CD4-positive, CD25-positive, alpha-beta regulatory T cell (primary cell): ENCODE data around the gene PATZ1. TPM values are rescaled to one million over a fixed set of nuclear protein-coding genes. Genes with fewer than 3 reads are reported as not detected.

Source experiments
- ATAC-seq, 2 donors: fragments of 150-1000 bp; cut with Tn5 transposase; one replicate each; pipeline ENCODE4 v1.10.0; 2021; ENCODE audit warnings: low read depth in 2 of 2, moderate number of reproducible peaks in 2 of 2, moderate library complexity in 1 of 2
- DNase-seq, 3 donors: peaks; one replicate each; pipeline versions ENCODE4 v3.0.0 to v3.0.0-alpha.2; 2012 to 2022; ENCODE audit warnings: mixed read lengths in 1 of 3
- H3K27ac ChIP-seq: one replicate; pipeline ENCODE4 v1.7.0; 2013; ENCODE audit warnings: mild to moderate bottlenecking, low read length; ENCODE audit not compliant: insufficient read depth, poor library complexity, severe bottlenecking
- H3K27me3 ChIP-seq: one replicate; pipeline ENCODE4 v1.7.0; 2013; ENCODE audit warnings: low read length; ENCODE audit not compliant: control insufficient read depth, insufficient read depth
- H3K36me3 ChIP-seq: one replicate; pipeline ENCODE4 v1.7.0; 2013; ENCODE audit warnings: mild to moderate bottlenecking, low read length, moderate library complexity; ENCODE audit not compliant: control insufficient read depth, insufficient read depth
- H3K4me1 ChIP-seq: 2 replicates; pipeline ENCODE4 v1.7.0; 2013; ENCODE audit warnings: mild to moderate bottlenecking, low read length; ENCODE audit not compliant: insufficient read depth, control insufficient read depth, poor library complexity, severe bottlenecking
- H3K4me3 ChIP-seq: one replicate; pipeline ENCODE4 v1.7.0; 2013; ENCODE audit warnings: low read depth, mild to moderate bottlenecking, low read length, moderate library complexity
- H3K9me3 ChIP-seq, 2 experiments: 1 replicate in 1 of 2; 2 replicates in 1 of 2; pipeline ENCODE4 v1.7.0; 2013; ENCODE audit warnings: low read length in 2 of 2, mild to moderate bottlenecking in 1 of 2, moderate library complexity in 1 of 2; ENCODE audit not compliant: control insufficient read depth in 2 of 2
- H3K27ac Mint-ChIP-seq, 3 donors: one replicate each; pipeline ENCODE4 v1.8.0; 2020 to 2022; ENCODE audit warnings: mild to moderate bottlenecking in 3 of 3, mixed read lengths in 3 of 3, moderate library complexity in 2 of 3
- H3K27me3 Mint-ChIP-seq: one replicate; pipeline ENCODE4 v1.8.0; 2022; ENCODE audit warnings: mild to moderate bottlenecking, mixed read lengths
- H3K36me3 Mint-ChIP-seq: one replicate; pipeline ENCODE4 v1.8.0; 2020; ENCODE audit warnings: mixed read lengths
- H3K4me1 Mint-ChIP-seq, 4 donors: one replicate each; pipeline ENCODE4 v1.8.0; 2020 to 2022; ENCODE audit warnings: mixed read lengths in 4 of 4, mild to moderate bottlenecking in 1 of 4
- H3K4me3 Mint-ChIP-seq, 4 donors: one replicate each; pipeline ENCODE4 v1.8.0; 2020 to 2022; ENCODE audit warnings: mild to moderate bottlenecking in 4 of 4, mixed read lengths in 4 of 4, moderate library complexity in 3 of 4
- H3K9me3 Mint-ChIP-seq, 7 donors: one replicate each; pipeline ENCODE4 v1.8.0; 2020 to 2022; ENCODE audit warnings: mixed read lengths in 7 of 7, mild to moderate bottlenecking in 3 of 7, moderate library complexity in 2 of 7
- polyA plus RNA-seq, 4 donors: library from polyadenylated mRNA; unstranded; fragments of 300-500 nt; fragmentation: Illumina TruSeq; gene quantifications; one replicate each; pipeline ENCODE4 v1.2.3, GENCODE V29; 2021
- total RNA-seq: library from RNA; stranded (reverse); gene quantifications from one replicate; pipeline ENCODE4 v1.2.3, GENCODE V29; 2022

Gene PATZ1
- total and polyA plus RNA-seq, 5 donors from 2014 or later = 8.2 to 38.9 (median 12.2) TPM

DNA sequence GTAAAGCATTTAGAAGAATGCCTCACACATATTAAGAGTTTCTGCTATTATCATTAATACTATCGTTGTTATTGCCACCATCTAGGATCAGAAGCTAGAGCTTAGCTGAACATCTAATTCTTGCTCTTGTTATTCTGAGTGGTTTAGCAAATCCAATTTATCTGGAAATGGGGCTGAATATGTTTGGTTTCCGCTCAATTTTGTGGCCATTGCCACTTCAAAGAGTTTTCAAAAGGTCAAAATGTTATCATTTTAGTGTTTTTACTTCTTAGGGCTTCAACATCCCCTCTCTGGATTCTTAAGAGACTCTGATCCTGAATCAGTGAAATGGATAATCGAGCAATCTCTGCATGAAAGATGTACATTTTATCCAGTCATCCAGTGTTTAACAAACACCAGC is 43.6 kb downstream of the PATZ1 start:
- H3K4me1 ChIP-seq = peaks cover 44% of the 10 kb centered on the region
- Mint-ChIP-seq H3K36me3 (peaks cover 30% of the 10 kb centered on the region), H3K4me1 (peaks cover 41 to 77% (median 58%) of the 10 kb centered on the region in 4 donors), H3K9me3 (peaks cover 0 to 1% (median 0%) of the 10 kb centered on the region in 7 donors), H3K27me3 (no peaks in the 10 kb centered on the region), H3K27ac (peak overlapping the region in 1 of 3 donors; percentile 16), H3K4me3 (no peak overlapping the region)
- no peak overlapping the region for H3K27ac ChIP-seq
- ATAC-seq = no peak
- H3K9me3 ChIP-seq = no peaks in the 10 kb centered on the region
- H3K36me3 ChIP-seq = peaks cover 20% of the 10 kb centered on the region
- DNase-seq = no peak
- H3K4me3 ChIP-seq = peak overlapping the region; percentile 10
- no peaks in the 10 kb centered on the region for H3K27me3 ChIP-seq

DNA sequence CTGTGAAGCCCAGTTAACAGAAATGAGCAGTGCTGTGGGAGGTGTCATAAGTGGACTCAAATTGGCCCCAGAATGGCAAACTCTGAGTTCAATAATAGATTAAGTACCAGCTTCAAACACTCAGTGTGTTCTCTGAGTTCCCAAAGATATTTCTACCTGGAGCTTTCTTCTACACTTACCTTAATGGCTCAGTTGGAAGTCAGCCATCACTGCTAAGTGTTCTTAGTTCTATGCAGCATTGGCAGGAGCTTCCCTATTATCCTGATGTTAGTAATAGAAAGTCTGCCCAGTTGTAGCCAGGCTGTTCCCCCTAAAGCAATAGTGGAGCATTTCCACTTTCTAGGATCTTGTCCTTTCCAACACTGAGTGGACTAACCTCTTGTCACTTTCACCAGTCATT is 44.1 kb downstream of the PATZ1 start:
- Histone ChIP-seq H3K4me3 (peak overlapping the region; percentile 10), H3K27me3 (no peaks in the 10 kb centered on the region), H3K4me1 (peaks cover 43% of the 10 kb centered on the region), H3K27ac (no peak overlapping the region), H3K36me3 (peaks cover 20% of the 10 kb centered on the region), H3K9me3 (no peaks in the 10 kb centered on the region)
- peaks cover 0 to 1% (median 0%) of the 10 kb centered on the region in 7 donors for H3K9me3 Mint-ChIP-seq
- ATAC-seq (no peak), DNase-seq (no peak)
- H3K27ac Mint-ChIP-seq = peak overlapping the region in 2 of 3 donors; percentile 52 to 55
- peaks cover 30% of the 10 kb centered on the region for H3K36me3 Mint-ChIP-seq
- H3K27me3 Mint-ChIP-seq = no peaks in the 10 kb centered on the region
- peaks cover 41 to 78% (median 55%) of the 10 kb centered on the region in 4 donors for H3K4me1 Mint-ChIP-seq
- H3K4me3 Mint-ChIP-seq = peak overlapping the region in 1 of 4 donors; percentile 26

- no peak overlapping the region for H3K4me3 ChIP-seq
- H3K4me1 ChIP-seq = peaks cover 43% of the 10 kb centered on the region
- no peak overlapping the region for H3K27ac ChIP-seq
- Mint-ChIP-seq H3K4me1 (peaks cover 44 to 78% (median 56%) of the 10 kb centered on the region in 4 donors), H3K4me3 (peak overlapping the region in 1 of 4 donors; percentile 70), H3K27me3 (no peaks in the 10 kb centered on the region), H3K36me3 (peaks cover 30% of the 10 kb centered on the region), H3K27ac (no peak overlapping the region), H3K9me3 (peaks cover 0 to 1% (median 0%) of the 10 kb centered on the region in 7 donors)
- ATAC-seq (no peak), DNase-seq (no peak)
- no peaks in the 10 kb centered on the region for H3K9me3 ChIP-seq
- peaks cover 20% of the 10 kb centered on the region for H3K36me3 ChIP-seq
- no peaks in the 10 kb centered on the region for H3K27me3 ChIP-seq
Measured at GRCh38 chr22:31300896-31301295, 45.2 kb downstream of the PATZ1 start.

DNA sequence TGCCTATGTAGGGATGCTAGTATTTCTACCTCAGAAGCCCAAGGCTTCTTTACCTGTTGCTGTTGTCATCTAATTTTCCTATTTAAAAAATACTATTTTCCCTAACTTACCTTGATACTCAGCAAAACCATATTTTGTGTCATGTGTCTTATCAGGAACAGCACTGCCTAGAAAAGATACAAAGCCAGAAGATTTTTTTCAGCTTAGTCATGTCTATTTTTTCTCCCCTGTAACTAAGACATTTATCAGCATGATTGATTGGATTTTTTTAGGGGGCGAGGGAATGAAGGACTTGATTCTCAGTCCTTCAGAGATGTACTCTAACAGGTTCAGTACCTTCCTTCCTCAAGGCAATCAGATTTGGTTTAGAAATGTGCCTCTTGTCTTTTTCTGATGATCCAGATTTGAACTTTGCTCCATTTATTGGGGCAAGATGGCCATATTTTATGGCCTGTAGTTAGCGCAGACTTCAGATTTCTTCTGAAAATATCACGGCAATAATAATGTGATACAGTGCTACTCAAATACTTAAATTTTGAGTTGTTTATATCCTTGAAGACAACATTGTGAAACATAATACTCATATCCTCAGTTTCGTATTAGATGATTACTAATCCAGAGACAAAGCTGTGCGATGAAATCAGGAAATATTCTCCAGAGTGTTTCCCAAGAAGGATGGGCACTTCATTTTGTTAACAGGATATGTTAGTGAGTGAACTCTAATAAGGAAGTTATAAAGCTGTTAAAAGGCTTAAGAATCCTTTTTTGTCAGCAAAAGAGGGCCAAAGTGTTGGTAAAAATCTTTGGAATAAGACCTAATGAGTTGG is 50.1 kb downstream of the PATZ1 start:
- Mint-ChIP-seq H3K27me3 (peaks cover 12% of the 10 kb centered on the region), H3K4me1 (peaks cover 37 to 73% (median 59%) of the 10 kb centered on the region in 4 donors), H3K27ac (peak overlapping the region; percentile 79 to 98 (median 89)), H3K4me3 (peak overlapping the region; percentile 75 to 88 (median 84)), H3K9me3 (peaks cover 0 to 5% (median 0%) of the 10 kb centered on the region in 7 donors), H3K36me3 (peaks cover 33% of the 10 kb centered on the region)
- Histone ChIP-seq H3K4me3 (peak overlapping the region; percentile 86), H3K27ac (peak overlapping the region; percentile 99), H3K27me3 (no peaks in the 10 kb centered on the region), H3K9me3 (no peaks in the 10 kb centered on the region), H3K36me3 (peaks cover 4% of the 10 kb centered on the region), H3K4me1 (peaks cover 50% of the 10 kb centered on the region)
- no peak for DNase-seq
- ATAC-seq = no peak

DNA sequence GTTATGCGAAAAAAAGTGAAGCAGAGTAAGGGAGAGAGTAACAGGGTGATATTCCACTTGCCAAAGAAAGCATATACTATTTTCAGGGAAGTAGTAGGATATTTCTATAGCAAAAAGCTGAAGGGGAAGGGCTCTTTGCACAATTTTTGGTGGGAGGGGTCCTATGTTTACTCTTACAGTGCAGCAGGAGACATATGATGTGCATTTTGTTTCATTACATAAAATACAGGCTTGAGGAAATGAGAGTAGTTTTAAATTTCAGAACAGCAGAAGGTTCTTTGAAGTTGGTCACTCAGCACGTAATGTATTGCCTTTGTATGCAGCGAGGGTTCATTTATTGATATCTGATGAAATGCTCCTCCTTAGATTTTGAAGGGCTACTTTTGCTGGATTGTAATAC is 50.8 kb downstream of the PATZ1 start:
- DNase-seq (peak in 1 of 3 donors; percentile 44), ATAC-seq (no peak)
- Histone ChIP-seq H3K4me3 (peak overlapping the region; percentile 86), H3K27me3 (no peaks in the 10 kb centered on the region), H3K36me3 (peaks cover 4% of the 10 kb centered on the region), H3K27ac (peak overlapping the region; percentile 99), H3K4me1 (peaks cover 45% of the 10 kb centered on the region), H3K9me3 (no peaks in the 10 kb centered on the region)
- Mint-ChIP-seq H3K27me3 (peaks cover 15% of the 10 kb centered on the region), H3K4me3 (peak overlapping the region; percentile 75 to 88 (median 84)), H3K9me3 (peaks cover 0 to 5% (median 0%) of the 10 kb centered on the region in 7 donors), H3K36me3 (peaks cover 33% of the 10 kb centered on the region), H3K4me1 (peaks cover 32 to 68% (median 56%) of the 10 kb centered on the region in 4 donors), H3K27ac (peak overlapping the region; percentile 79 to 98 (median 89))

DNA sequence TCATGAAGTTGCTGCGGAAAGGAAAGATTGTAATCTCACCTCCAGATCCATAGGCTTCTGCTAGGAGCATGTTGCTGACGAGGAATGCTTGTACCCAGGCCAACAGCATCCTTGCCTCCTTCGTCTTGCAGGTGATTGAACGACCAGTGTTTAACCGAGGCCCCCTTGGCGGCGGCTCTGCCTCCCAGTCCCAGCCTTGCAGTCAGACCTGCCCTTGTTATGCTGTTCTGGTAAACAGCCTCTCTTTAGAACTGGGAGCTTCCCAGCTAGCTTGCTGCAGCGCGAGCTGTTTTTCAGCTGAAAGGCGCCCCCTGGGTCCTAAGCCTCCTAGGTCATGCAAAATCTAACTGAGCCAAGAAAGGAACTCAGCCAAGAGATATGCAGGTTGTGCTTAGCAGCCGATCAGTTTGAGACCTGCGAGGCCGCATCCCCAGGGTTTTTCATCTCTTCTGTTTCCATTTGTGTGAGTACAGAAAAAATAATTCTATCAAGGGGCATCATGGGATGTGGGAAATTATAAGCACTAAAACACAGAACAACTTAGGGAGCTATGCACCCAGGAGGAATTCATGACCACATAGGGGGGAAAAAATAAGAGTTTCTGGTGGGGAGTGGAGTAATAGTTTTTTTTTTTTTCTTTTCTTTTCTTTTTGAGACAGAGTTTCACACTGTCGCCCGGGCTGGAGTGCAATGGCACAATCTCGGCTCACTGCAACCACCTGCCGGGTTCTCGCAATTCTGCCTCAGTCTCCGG is 53.7 kb downstream of the PATZ1 start, which contains the start of gene PIK3IP1:
PIK3IP1 (minus strand) TSS at position 253 of the 754 bp plus-strand sequence; CDS start at position 109, 144 bp downstream.
- peaks cover 50% of the 10 kb centered on the region for H3K36me3 Mint-ChIP-seq
- peak; percentile 41 to 44 for ATAC-seq
- DNase-seq = peak; percentile 74 to 95 (median 86)
- peaks cover 0 to 5% (median 1%) of the 10 kb centered on the region in 7 donors for H3K9me3 Mint-ChIP-seq
- Histone ChIP-seq H3K9me3 (no peaks in the 10 kb centered on the region), H3K36me3 (peaks cover 25% of the 10 kb centered on the region), H3K27me3 (no peaks in the 10 kb centered on the region), H3K4me3 (peak within 1 kb of the TSS; percentile 100), H3K27ac (peak within 1 kb of the TSS; percentile 99), H3K4me1 (peaks cover 69% of the 10 kb centered on the region)
- H3K4me3 Mint-ChIP-seq = peak within 1 kb of the TSS; percentile 95 to 99 (median 98)
- peaks cover 27 to 73% (median 58%) of the 10 kb centered on the region in 4 donors for H3K4me1 Mint-ChIP-seq
- peaks cover 20% of the 10 kb centered on the region for H3K27me3 Mint-ChIP-seq
- peak within 1 kb of the TSS; percentile 98 to 99 (median 99) for H3K27ac Mint-ChIP-seq

DNA sequence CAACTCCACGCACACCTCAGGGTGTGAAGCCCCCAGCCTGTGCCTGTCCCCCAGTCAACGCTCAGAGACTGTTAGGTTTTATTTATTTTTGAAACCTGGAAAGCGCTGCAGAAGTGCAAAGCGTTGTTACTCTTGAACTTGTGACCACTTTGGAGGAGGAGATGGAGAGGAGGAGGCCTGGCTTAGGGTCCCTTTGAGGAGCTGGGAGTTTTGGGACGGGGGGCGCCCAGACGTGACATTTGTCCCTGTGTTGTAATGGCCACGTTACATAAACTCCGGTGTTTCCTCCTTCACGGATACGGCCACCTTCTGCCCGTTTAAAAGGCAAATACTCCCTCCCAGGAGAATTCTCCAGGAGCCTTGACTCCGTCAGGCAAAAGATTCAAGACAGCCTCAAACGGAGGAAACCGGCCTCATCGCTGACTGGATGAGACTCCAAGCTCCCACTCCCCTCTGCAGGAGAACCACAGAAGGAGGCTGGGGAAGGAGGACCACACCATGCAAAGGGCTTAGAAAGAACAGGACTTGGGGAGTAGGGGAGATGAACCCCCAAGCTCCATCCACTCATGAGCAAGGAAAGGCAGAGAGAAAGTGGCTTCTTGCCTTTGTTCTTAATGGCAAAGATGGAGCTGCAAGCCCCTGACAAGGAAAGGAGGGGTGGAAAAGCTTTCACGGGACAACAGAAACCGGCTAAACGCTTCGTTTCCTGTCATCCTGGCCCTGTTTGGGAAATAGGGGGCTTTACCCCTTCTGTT is 54.5 kb downstream of the PATZ1 start:
- peak overlapping the region; percentile 95 to 99 (median 98) for H3K4me3 Mint-ChIP-seq
- H3K36me3 Mint-ChIP-seq = peaks cover 50% of the 10 kb centered on the region
- ATAC-seq (no peak), DNase-seq (peak in 1 of 3 donors; percentile 58)
- peak overlapping the region; percentile 99 for H3K27ac ChIP-seq
- peaks cover 22 to 72% (median 54%) of the 10 kb centered on the region in 4 donors for H3K4me1 Mint-ChIP-seq
- H3K27me3 ChIP-seq = no peaks in the 10 kb centered on the region
- no peaks in the 10 kb centered on the region for H3K9me3 ChIP-seq
- H3K9me3 Mint-ChIP-seq = peaks cover 0 to 5% (median 1%) of the 10 kb centered on the region in 7 donors
- peaks cover 20% of the 10 kb centered on the region for H3K27me3 Mint-ChIP-seq
- peak overlapping the region; percentile 100 for H3K4me3 ChIP-seq
- peaks cover 70% of the 10 kb centered on the region for H3K4me1 ChIP-seq
- H3K27ac Mint-ChIP-seq = peak overlapping the region; percentile 98 to 99 (median 99)
- H3K36me3 ChIP-seq = peaks cover 26% of the 10 kb centered on the region
